HepG2 (cell line): ENCODE data around the gene TIGAR. TPM values are rescaled to one million over a fixed set of nuclear protein-coding genes. Genes with fewer than 3 reads are reported as not detected.

ENCODE experiments used
- ATAC-seq: fragments of 200-7000 bp; cut with Tn5 transposase; 3 replicates; pipeline ENCODE4 v1.9.1; 2020; ENCODE audit warnings: mild to moderate bottlenecking, moderate library complexity
- BruUV-seq: library from RNA; stranded (reverse); fragments of 400-500 nt; replicated peaks from 2 replicates; lab custom pipeline; 2021; lab: Mats Ljungman, UMichigan
- CTCF ChIA-PET: fragments of 300-600 bp; formaldehyde crosslinking; extraction: SDS; loops from one replicate; lab custom pipeline; 2021; ENCODE audit warnings: low total read pairs, inconsistent platforms, low intra/inter-chr PET ratio; lab: Yijun Ruan, JAX
- POLR2A ChIA-PET: fragments of 350-600 bp; sonication (Branson Sonifier 250); formaldehyde crosslinking; loops from one replicate; lab custom pipeline; 2020; ENCODE audit warnings: antibody characterized with exemption, inconsistent platforms; lab: Yijun Ruan, JAX
- DNase-seq: peaks from one replicate; pipeline ENCODE4 v3.0.0-alpha.2; 2015; ENCODE audit warnings: low spot score
- FAIRE-seq: peaks from 3 replicates; lab custom pipeline; 2011; peaks lifted over from hg19 to GRCh38; lab: Jason Lieb, UNC
- H2AFZ ChIP-seq: one replicate; pipeline ENCODE4 v1.6.1; 2011; ENCODE audit warnings: low read length, inconsistent platforms
- H3K27ac ChIP-seq: fragments of 300-600 bp; 3 replicates; pipeline ENCODE4 v1.8.0; 2011; ENCODE audit warnings: mixed run types, mild to moderate bottlenecking, mixed read lengths, low read length, inconsistent platforms; ENCODE audit not compliant: insufficient read depth; ENCODE audit errors: extremely low read length
- H3K27me3 ChIP-seq, 2 experiments: fragments of 200-600 bp in 1 of 2; 2 replicates in 1 of 2; 3 replicates in 1 of 2; pipeline versions ENCODE4 v1.6.0 to v1.8.0; 2011; ENCODE audit warnings: low read length in 2 of 2, mild to moderate bottlenecking in 2 of 2, moderate library complexity in 2 of 2, inconsistent platforms in 1 of 2; ENCODE audit not compliant: insufficient read depth in 2 of 2, control insufficient read depth in 1 of 2
- H3K36me3 ChIP-seq, 2 experiments: fragments of 200-600 bp in 1 of 2; replicated peaks in 1 of 2; 2 replicates in 1 of 2; 3 replicates in 1 of 2; pipeline versions ENCODE4 v1.5.1 to v1.8.0; 2011; ENCODE audit warnings: low read length in 2 of 2, inconsistent platforms in 1 of 2; ENCODE audit not compliant: insufficient read depth in 2 of 2, control insufficient read depth in 1 of 2
- H3K4me1 ChIP-seq: 2 replicates; pipeline ENCODE4 v1.5.1; 2012; ENCODE audit warnings: low read length, inconsistent platforms; ENCODE audit not compliant: insufficient read depth
- H3K4me2 ChIP-seq: 2 replicates; pipeline ENCODE4 v1.6.0; 2011; ENCODE audit warnings: low read depth, low read length, inconsistent platforms
- H3K4me3 ChIP-seq, 3 experiments: fragments of 200-600 bp in 1 of 3; sonication (generic), shearing (Covaris generic) in 1 of 3; replicated peaks in 1 of 3; 2 replicates each; pipeline ENCODE4 v1.5.1; 2011 to 2016; ENCODE audit warnings: low read length in 3 of 3, inconsistent platforms in 2 of 3, low read depth in 2 of 3, mild to moderate bottlenecking in 2 of 3, control low read depth in 1 of 3, mixed read lengths in 1 of 3; ENCODE audit not compliant: insufficient read depth in 1 of 3
- H3K79me2 ChIP-seq: one replicate; pipeline ENCODE4 v1.6.1; 2011; ENCODE audit warnings: low read length, inconsistent platforms; ENCODE audit not compliant: insufficient read depth
- H3K9ac ChIP-seq: 2 replicates; pipeline ENCODE4 v1.6.0; 2011; ENCODE audit warnings: mild to moderate bottlenecking, low read depth, low read length, inconsistent platforms; ENCODE audit not compliant: insufficient read depth
- H3K9me3 ChIP-seq: 2 replicates; pipeline ENCODE4 v1.5.1; 2012; ENCODE audit warnings: mild to moderate bottlenecking, low read length
- H4K20me1 ChIP-seq: 2 replicates; pipeline ENCODE4 v1.6.0; 2011; ENCODE audit warnings: inconsistent platforms, mild to moderate bottlenecking, low read length, moderate library complexity; ENCODE audit not compliant: insufficient read depth
- ARID2 ChIP-seq: sonication (generic); formaldehyde crosslinking; IDR thresholded peaks from 2 replicates; pipeline ENCODE4 v1.8.1; 2022; ENCODE audit warnings: mild to moderate bottlenecking, missing genetic modification reagents, borderline replicate concordance
- ELF1 ChIP-seq: sonication (generic); formaldehyde crosslinking; IDR thresholded peaks from 2 replicates; pipeline ENCODE4 v1.4.0; 2020; ENCODE audit warnings: missing genetic modification reagents
- FOXC1 ChIP-seq: sonication (generic); formaldehyde crosslinking; IDR thresholded peaks from 2 replicates; pipeline ENCODE4 v1.8.0; 2022; ENCODE audit warnings: mild to moderate bottlenecking, missing genetic modification reagents, borderline replicate concordance
- HOXA9 ChIP-seq: sonication (generic); formaldehyde crosslinking; IDR thresholded peaks from 2 replicates; pipeline ENCODE4 v1.8.1; 2022; ENCODE audit warnings: missing genetic modification reagents, mild to moderate bottlenecking, moderate library complexity, borderline replicate concordance
- JDP2 ChIP-seq: sonication (generic); formaldehyde crosslinking; IDR thresholded peaks from 2 replicates; pipeline ENCODE4 v1.8.1; 2022; ENCODE audit warnings: missing genetic modification reagents, borderline replicate concordance
- KMT2B ChIP-seq: IDR thresholded peaks from 2 replicates; pipeline ENCODE4 v1.6.1; 2016; ENCODE audit warnings: missing genetic modification reagents, missing compliant biosample characterization
- MAF1 ChIP-seq: sonication (generic); formaldehyde crosslinking; IDR thresholded peaks from 2 replicates; pipeline ENCODE4 v1.5.0; 2020; ENCODE audit warnings: missing genetic modification reagents, borderline replicate concordance
- MAFK ChIP-seq, 2 experiments: IDR thresholded peaks in 1 of 2; conservative IDR thresholded peaks in 1 of 2; 2 replicates each; pipeline ENCODE4 v1.6.1; 2011; ENCODE audit warnings: improper control_type of control experiment in 2 of 2, low read length in 2 of 2
- NR2C2 ChIP-seq: sonication (generic); formaldehyde crosslinking; IDR thresholded peaks from 2 replicates; pipeline ENCODE4 v1.4.0; 2020; ENCODE audit warnings: missing genetic modification reagents, mild to moderate bottlenecking, moderate library complexity, borderline replicate concordance
- SP4 ChIP-seq: sonication (generic); formaldehyde crosslinking; IDR thresholded peaks from 2 replicates; pipeline ENCODE4 v1.8.1; 2023; ENCODE audit warnings: mild to moderate bottlenecking, missing genetic modification reagents
- YEATS2 ChIP-seq: sonication (generic); formaldehyde crosslinking; IDR thresholded peaks from 2 replicates; pipeline ENCODE4 v1.4.0; 2020; ENCODE audit warnings: missing genetic modification reagents, borderline replicate concordance
- YEATS4 ChIP-seq: sonication (generic); formaldehyde crosslinking; IDR thresholded peaks from 2 replicates; pipeline ENCODE4 v1.4.0; 2020; ENCODE audit warnings: missing genetic modification reagents, borderline replicate concordance
- ZBTB26 ChIP-seq: IDR thresholded peaks from 2 replicates; pipeline ENCODE4 v1.6.1; 2016; ENCODE audit warnings: missing compliant biosample characterization, missing genetic modification reagents, borderline replicate concordance
- ZKSCAN1 ChIP-seq: fragments of 150-350 bp; IDR thresholded peaks from 2 replicates; pipeline ENCODE4 v1.6.1; 2014; ENCODE audit warnings: low read length
- ZNF614 ChIP-seq: IDR thresholded peaks from 2 replicates; pipeline ENCODE4 v1.6.1; 2018; ENCODE audit warnings: missing biosample characterization, missing genetic modification reagents, inconsistent platforms, borderline replicate concordance
- ZNF615 ChIP-seq: sonication (generic); formaldehyde crosslinking; IDR thresholded peaks from 2 replicates; pipeline ENCODE4 v1.5.0; 2020; ENCODE audit warnings: mild to moderate bottlenecking, missing genetic modification reagents, borderline replicate concordance
- ZNF720 ChIP-seq: sonication (generic); formaldehyde crosslinking; IDR thresholded peaks from 2 replicates; pipeline ENCODE4 v1.4.0; 2020; ENCODE audit warnings: missing genetic modification reagents
- ZNF724P ChIP-seq: sonication (generic); formaldehyde crosslinking; IDR thresholded peaks from 2 replicates; pipeline ENCODE4 v1.8.0; 2022; ENCODE audit warnings: missing genetic modification reagents, borderline replicate concordance
- ZNF891 ChIP-seq: sonication (generic); formaldehyde crosslinking; IDR thresholded peaks from 2 replicates; pipeline ENCODE4 v1.5.0; 2020; ENCODE audit warnings: mild to moderate bottlenecking, missing genetic modification reagents
- WGBS: methylation state at CpG from one replicate; pipeline ENCODE4 v1.1.6; 2017; ENCODE audit warnings: low lambda C conversion rate; 5-methylcytosine and 5-hydroxymethylcytosine counted together
- in situ Hi-C: cut with HindIII; loops from 2 replicates; pipeline ENCODE4 v1.10.0; 2017; ENCODE audit warnings: low pct_unique_long_range_greater_than_20kb; ENCODE audit not compliant: extremely low pct_ligation_motif_present
- intact Hi-C: fragments of 100-400 bp; cut with micrococcal nuclease; formaldehyde crosslinking; loops from one replicate; pipeline ENCODE4 v1.10.0; 2022; ENCODE audit not compliant: unreplicated experiment
- polyA plus RNA-seq, 8 experiments: library from polyadenylated mRNA; depleted of rRNA in 3 of 8; stranded (reverse) in 7 of 8; unstranded in 1 of 8; fragments of >200 nt; fragmentation: Illumina TruSeq in 4 of 8; extraction: Trizol in 4 of 8; gene quantifications; 2 replicates each; pipeline versions ENCODE4 v1.2.1 to v1.2.3, GENCODE V29; 2011 to 2016; ENCODE audit warnings: low read depth in 4 of 8, missing spikeins in 1 of 8, mixed read lengths in 1 of 8; ENCODE audit not compliant: insufficient read depth in 1 of 8
- total RNA-seq, 5 experiments: library from RNA; depleted of rRNA; stranded (reverse); fragments of >200 nt; fragmentation: Illumina TruSeq; extraction: Trizol; gene quantifications; 2 replicates each; pipeline ENCODE4 v1.2.3, GENCODE V29; 2016; ENCODE audit warnings: low read depth in 1 of 5
- TF ChIP-seq, protein P1 (sequence below): sonication (generic); formaldehyde crosslinking; IDR thresholded peaks from 2 replicates; pipeline ENCODE4 v1.5.0; 2020; ENCODE audit warnings: missing genetic modification reagents, mild to moderate bottlenecking, borderline replicate concordance
- TF ChIP-seq, protein P2 (sequence below): sonication (generic); formaldehyde crosslinking; IDR thresholded peaks from 2 replicates; pipeline ENCODE4 v1.4.0; 2020; ENCODE audit warnings: missing genetic modification reagents; ENCODE audit errors: not compliant biosample characterization
- TF ChIP-seq, protein P3 (sequence below): sonication (generic); formaldehyde crosslinking; IDR thresholded peaks from 2 replicates; pipeline ENCODE4 v1.5.1; 2020; ENCODE audit warnings: missing genetic modification reagents, mild to moderate bottlenecking, borderline replicate concordance

The TIGAR gene
- total and polyA plus RNA-seq, 2 of the 13 experiments (the other 11 are each of a cell fraction or from before 2014, with no cell fraction given), result 2.6 to 21.8 TPM

GRCh38 chr12:4320497-4320852 is 538 bp upstream of the TIGAR start (continued):
- peak; percentile 59 for TF ChIP-seq YEATS2 (CRISPR knock-in tag)
- TF ChIP-seq FOXC1 (CRISPR knock-in tag), result no peak
- TF ChIP-seq ZNF891 (CRISPR knock-in tag), result no peak
- TF ChIP-seq ZNF720 (CRISPR knock-in tag), result no peak
- 0 out of 2 replicates have a peak, but pooled peaks have one; percentile 10 for TF ChIP-seq ZNF614 (CRISPR knock-in tag)
- TF ChIP-seq, protein P1, sequence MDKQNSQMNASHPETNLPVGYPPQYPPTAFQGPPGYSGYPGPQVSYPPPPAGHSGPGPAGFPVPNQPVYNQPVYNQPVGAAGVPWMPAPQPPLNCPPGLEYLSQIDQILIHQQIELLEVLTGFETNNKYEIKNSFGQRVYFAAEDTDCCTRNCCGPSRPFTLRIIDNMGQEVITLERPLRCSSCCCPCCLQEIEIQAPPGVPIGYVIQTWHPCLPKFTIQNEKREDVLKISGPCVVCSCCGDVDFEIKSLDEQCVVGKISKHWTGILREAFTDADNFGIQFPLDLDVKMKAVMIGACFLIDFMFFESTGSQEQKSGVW (CRISPR knock-in tag), result no peak
- peak; percentile 11; the same call in 1 of the 2 replicates for TF ChIP-seq MAF1 (CRISPR knock-in tag)
- TF ChIP-seq ZBTB26 (CRISPR knock-in tag), result no peak
- no peak for TF ChIP-seq ZNF615 (CRISPR knock-in tag)

DNA sequence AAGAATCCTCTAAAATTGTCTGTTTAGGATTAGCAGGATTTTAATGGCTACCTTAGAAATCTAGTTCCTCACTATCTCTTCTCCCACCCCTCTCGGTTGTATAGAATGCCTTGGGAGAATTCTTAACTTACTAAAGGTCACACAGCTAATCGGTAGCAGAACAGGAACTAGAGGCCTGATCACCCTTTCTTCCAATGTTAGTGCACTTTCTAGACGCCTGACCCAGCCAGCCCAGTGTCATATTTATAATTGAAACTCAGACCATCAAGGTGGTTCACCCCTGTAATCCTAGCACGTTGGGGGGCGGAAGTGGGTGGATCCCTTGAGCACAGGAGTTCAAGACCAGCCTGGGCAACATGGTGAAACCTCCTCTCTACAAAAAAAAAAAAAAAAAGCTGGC is 1.7 kb downstream of the TIGAR start:
- H3K27ac ChIP-seq, result no peak overlapping the region
- peaks cover 31% of the 10 kb centered on the region for H3K4me1 ChIP-seq
- H3K27me3 ChIP-seq, result no peaks in the 10 kb centered on the region; a peak in 1 of 5 replicates
- H3K4me3 ChIP-seq, result peak overlapping the region in 2 of 3 experiments; percentile 86 to 87; a peak in 2 of 6 replicates
- H3K4me2 ChIP-seq, result peak overlapping the region; percentile 71
- no peak overlapping the region for H2AFZ ChIP-seq
- intact Hi-C loops (no loop called here), in situ Hi-C loops (no loop called here)
- peaks cover 18% of the 10 kb centered on the region for H3K79me2 ChIP-seq
- ATAC-seq, result no peak
- H3K9ac ChIP-seq, result no peak overlapping the region
- BruUV-seq, result no TSS peak
- ChIA-PET CTCF (no interaction called here), POLR2A (no interaction called here)
- H4K20me1 ChIP-seq, result no peaks in the 10 kb centered on the region
- no peaks in the 10 kb centered on the region for H3K9me3 ChIP-seq
- DNase-seq, result no peak
- no peak for FAIRE-seq
- H3K36me3 ChIP-seq, result no peaks in the 10 kb centered on the region
- WGBS, result 79% methylated on average over 5 of the region's 5 CpGs
- no peak for TF ChIP-seq ZNF724P
- TF ChIP-seq ELF1 (CRISPR knock-in tag), result no peak
- no peak for TF ChIP-seq KMT2B (CRISPR knock-in tag)
- TF ChIP-seq ZKSCAN1, result no peak
- no peak for TF ChIP-seq ARID2 (CRISPR knock-in tag)
- no peak for TF ChIP-seq YEATS4 (CRISPR knock-in tag)
- no peak for TF ChIP-seq HOXA9 (CRISPR knock-in tag)
- no peak for TF ChIP-seq MAFK (conservative IDR thresholded peaks at IDR 0.05 in 1 of 2, IDR thresholded peaks at IDR 0.05 in 1 of 2; ENCODE audit: low read length in 2 of 2)
- TF ChIP-seq, protein P2, sequence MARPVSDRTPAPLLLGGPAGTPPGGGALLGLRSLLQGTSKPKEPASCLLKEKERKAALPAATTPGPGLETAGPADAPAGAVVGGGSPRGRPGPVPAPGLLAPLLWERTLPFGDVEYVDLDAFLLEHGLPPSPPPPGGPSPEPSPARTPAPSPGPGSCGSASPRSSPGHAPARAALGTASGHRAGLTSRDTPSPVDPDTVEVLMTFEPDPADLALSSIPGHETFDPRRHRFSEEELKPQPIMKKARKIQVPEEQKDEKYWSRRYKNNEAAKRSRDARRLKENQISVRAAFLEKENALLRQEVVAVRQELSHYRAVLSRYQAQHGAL (CRISPR knock-in tag), result no peak
- TF ChIP-seq, protein P3, sequence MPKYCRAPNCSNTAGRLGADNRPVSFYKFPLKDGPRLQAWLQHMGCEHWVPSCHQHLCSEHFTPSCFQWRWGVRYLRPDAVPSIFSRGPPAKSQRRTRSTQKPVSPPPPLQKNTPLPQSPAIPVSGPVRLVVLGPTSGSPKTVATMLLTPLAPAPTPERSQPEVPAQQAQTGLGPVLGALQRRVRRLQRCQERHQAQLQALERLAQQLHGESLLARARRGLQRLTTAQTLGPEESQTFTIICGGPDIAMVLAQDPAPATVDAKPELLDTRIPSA (CRISPR knock-in tag), result no peak
- TF ChIP-seq SP4 (CRISPR knock-in tag), result no peak
- no peak for TF ChIP-seq JDP2
- TF ChIP-seq NR2C2 (CRISPR knock-in tag), result no peak
